NCI-H1417 treated with DMSO at 0.1 percent for 48 hours (cell line): ENCODE results near the gene USP9X.
"Not testable (repeated sequence)": the region's sequence is repeated elsewhere in the genome, so short reads cannot be mapped to it uniquely, and the experiment has no call there.

ENCODE experiments used
- DNase-seq: peaks from one replicate; lab custom pipeline; 2025; lab: John Stamatoyannopoulos, UW

The USP9X gene

DNA sequence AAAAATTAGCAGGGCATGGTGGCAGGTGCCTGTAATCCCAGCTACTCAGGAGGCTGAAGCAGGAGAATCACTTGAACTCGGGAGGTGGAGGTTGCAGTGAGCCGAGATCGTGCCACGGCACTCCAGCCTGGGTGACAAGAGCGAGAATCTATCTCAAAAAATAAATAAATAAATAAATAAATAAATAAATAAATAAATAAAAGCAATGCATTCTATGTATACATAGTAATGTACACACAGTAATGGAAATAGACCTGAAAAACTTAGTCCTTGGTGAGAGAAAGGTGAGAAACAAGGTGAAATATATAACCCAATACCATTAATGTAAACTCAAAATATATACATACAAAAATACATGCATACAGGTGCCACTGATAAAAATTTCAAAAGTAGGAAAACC is 197.1 kb downstream of the USP9X start:
- DNase-seq, result not testable (repeated sequence)

DNA sequence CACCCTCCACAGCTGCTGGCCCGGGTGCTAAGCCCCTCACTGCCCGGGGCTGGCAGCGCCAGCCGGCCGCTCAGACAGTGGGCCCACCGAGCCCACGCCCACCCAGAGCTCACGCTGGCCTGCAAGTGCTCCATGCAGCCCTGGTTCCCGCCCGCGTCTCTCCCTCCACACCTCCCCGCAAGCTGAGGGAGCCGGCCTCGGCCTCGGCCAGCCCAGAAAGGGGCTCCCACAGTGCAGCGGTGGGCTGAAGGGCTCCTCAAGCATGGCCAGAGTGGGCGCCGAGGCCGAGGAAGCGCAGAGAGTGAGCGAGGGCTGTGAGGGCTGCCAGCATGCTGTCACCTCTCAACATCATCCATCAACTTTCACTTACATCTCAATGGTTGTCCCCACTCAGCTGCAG is 200.7 kb downstream of the USP9X start:
- not testable (repeated sequence) for DNase-seq
